VCaP (cell line): ENCODE measurements around the gene ELN.

ENCODE experiments used
- H3K27ac ChIP-seq: fragments of 450-650 bp; 2 replicates; pipeline ENCODE4 v1.5.1; 2017
- TF ChIP-seq, protein P1 (sequence below): fragments of 450-650 bp; conservative IDR thresholded peaks from 2 replicates; pipeline ENCODE4 v1.5.1; 2017; ENCODE audit warnings: mild to moderate bottlenecking, moderate library complexity

The ELN gene

DNA sequence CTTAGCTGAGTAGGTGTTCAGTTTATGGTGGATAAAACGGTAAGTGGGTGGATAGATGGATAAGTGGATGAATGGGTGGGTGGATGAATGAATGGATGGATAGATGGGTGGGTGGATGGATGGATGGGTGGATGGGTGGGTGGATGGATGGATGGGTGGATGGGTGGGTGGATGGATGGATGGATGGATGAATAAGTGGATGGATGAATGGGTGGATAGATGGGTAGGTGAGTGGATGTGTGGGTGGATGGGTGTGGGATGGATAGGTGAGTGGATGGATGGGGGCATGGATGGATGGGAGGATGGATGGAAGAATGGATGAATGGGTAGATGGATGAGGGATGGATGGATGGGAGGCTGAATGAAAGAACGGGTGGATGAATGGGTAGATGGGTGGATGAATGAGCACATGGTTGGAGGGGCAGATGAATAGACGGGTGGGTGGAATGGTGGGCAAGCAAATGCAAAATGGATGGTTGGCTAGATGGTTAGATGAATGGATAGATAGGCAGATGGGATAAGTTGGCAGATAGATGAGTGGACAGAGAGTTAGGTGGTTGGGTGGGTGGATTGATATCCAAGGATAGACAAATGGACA is 25.7 kb downstream of the ELN start:
- no peak overlapping the region for H3K27ac ChIP-seq
- TF ChIP-seq, protein P1, sequence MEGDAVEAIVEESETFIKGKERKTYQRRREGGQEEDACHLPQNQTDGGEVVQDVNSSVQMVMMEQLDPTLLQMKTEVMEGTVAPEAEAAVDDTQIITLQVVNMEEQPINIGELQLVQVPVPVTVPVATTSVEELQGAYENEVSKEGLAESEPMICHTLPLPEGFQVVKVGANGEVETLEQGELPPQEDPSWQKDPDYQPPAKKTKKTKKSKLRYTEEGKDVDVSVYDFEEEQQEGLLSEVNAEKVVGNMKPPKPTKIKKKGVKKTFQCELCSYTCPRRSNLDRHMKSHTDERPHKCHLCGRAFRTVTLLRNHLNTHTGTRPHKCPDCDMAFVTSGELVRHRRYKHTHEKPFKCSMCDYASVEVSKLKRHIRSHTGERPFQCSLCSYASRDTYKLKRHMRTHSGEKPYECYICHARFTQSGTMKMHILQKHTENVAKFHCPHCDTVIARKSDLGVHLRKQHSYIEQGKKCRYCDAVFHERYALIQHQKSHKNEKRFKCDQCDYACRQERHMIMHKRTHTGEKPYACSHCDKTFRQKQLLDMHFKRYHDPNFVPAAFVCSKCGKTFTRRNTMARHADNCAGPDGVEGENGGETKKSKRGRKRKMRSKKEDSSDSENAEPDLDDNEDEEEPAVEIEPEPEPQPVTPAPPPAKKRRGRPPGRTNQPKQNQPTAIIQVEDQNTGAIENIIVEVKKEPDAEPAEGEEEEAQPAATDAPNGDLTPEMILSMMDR: no peak

DNA sequence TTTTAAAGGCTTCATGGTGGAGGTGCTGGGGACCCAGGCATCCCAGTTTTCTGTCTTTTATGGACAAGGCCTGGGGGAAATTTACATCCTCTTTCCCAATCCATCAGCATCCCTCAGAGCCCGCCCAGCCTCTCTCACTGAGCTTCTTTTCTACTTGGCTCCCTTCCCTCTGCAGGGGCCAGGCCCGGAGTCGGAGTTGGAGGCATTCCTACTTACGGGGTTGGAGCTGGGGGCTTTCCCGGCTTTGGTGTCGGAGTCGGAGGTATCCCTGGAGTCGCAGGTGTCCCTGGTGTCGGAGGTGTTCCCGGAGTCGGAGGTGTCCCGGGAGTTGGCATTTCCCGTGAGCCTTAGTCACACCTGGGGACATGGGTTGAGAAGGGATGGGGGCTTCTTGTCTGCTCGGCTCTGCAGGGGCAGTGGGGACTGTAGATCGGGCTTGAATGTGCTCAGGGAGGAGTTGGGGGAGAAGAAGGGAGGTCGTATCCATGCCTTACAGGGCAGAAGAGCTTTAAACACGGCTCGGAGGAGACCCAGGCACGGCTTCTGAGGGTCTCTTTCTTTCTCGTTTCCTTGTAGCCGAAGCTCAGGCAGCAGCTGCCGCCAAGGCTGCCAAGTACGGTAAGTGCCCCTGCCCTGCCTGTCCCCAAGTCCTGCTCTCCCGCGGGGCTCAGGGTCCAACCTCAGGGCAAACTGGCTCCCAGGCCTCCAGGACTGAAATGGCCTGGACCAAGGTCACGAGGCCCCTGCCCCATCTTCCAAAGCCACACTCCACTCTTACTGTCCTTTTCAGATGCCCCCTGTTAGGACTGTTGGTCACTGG is 28.3 kb downstream of the ELN start:
- TF ChIP-seq, protein P1: no peak
- no peak overlapping the region for H3K27ac ChIP-seq

DNA sequence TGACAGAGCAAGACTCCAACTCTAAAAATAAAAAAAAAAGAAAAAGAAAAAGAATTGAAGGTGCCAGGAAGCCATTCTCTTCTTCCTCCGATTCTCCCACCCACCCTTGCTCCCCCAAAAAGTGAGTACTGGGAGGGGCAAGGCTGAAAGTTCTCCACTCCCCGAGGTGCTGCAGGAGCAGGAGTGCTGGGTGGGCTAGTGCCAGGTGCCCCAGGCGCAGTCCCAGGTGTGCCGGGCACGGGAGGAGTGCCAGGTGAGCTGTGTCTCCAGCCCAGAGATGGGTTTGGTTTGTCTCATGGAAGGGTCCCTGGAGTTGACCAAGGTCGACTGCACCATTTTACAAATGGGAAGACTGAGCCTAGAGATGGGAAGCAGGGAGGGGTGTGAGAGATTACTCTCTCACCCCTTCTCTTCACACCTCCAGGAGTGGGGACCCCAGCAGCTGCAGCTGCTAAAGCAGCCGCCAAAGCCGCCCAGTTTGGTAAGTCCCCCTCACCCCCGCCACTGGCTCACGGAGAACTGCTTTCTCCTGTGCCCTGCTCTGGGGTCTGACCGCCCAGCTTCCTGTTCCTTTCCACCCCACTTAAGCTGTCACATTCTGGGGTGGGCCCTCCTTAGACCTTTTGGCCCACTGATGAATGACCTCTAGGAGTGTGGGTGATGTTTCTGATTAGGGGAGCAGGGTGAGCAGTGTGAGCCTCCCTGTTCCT is 29.4 kb downstream of the ELN start:
- no peak overlapping the region for H3K27ac ChIP-seq
- TF ChIP-seq, protein P1: no peak

DNA sequence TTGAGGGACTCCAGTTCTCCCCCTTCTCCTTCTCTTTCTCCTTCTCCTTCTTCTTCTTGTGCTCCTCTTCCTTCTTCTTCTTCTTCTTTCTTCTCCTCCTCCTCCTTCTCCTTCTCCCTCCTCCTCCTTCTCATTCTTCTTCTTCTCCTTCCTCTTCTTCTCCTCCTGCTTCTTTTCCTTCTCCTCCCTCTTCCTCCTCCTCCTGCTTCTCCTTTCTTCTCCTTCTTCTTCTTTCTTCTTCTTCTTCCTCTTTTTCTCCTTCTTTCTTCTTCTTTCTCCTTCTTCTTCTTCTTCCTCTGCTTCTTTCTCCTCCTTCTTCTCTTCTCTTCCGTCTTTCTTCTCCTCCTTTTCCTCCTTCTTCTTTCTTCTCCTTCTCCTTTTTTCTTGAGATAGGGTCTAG is 30.0 kb downstream of the ELN start:
- TF ChIP-seq, protein P1: no peak

DNA sequence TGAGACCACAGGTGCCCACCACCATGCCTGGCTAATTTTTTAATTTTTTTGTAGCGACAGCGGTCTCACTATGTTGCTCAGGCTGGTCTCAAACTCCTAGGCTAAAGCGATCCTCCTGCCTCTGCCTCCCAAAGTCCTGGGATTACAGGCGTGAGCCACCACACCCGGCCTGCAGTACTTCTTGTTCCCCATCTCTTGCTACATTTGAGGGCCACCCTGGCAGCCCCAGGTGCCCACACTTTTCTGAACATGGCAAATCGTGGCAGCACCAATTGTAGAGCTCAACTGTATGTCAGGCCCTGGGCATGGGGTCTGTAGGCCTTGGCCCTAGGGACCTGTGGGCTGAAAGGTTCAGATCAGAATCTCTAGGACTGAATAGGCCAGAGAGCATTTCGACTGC is 30.5 kb downstream of the ELN start:
- 0 out of 2 replicates have a peak overlapping the region, but pooled peaks have one; percentile 73 for H3K27ac ChIP-seq
- TF ChIP-seq, protein P1: no peak

More for the DNA sequence above, 30.0 kb downstream of the ELN start:
- H3K27ac ChIP-seq: no peak overlapping the region

DNA sequence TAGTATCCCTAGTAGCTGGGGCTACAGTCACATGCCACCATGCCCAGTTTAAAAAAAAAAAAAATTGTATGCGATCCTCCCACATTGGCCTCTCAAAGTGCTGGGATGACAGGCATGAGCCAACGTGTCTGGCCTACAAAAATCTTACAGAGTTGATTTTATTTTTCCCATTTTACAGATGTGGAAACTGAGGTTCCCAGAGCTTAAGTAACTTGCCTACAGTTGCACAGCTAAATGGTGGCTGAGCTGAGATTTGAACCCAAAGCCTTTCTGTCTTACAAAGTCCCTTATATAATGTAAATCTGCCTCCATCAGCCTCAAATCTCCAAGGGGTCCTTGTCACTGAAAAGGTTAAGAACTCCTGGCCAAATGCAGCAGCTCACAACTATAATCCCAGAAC is 31.1 kb downstream of the ELN start:
- peak overlapping the region; percentile 73 for H3K27ac ChIP-seq
- TF ChIP-seq, protein P1: no peak
